Spleen (tissue), 11 donors: ENCODE data around the gene SH3D19. TPM values are rescaled to one million over a fixed set of nuclear protein-coding genes. Genes with fewer than 3 reads are reported as not detected.

ENCODE experiments used
- DNase-seq: peaks from one replicate; pipeline ENCODE4 v3.0.0-alpha.2; 2020
- H3K27ac ChIP-seq, 8 donors: fragments of 200-600 bp; sonication (generic) in 7 of 8; 1 replicate in 4 of 8; 2 replicates in 4 of 8; pipeline versions ENCODE4 v1.5.0 to v1.8.0; 2016 to 2021; ENCODE audit warnings: inconsistent platforms in 4 of 8, mild to moderate bottlenecking in 4 of 8, moderate library complexity in 1 of 8
- H3K27me3 ChIP-seq, 7 donors: fragments of 200-600 bp; sonication (generic) in 6 of 7; replicated peaks in 1 of 7; 1 replicate in 4 of 7; 2 replicates in 3 of 7; pipeline versions ENCODE4 v1.5.0 to v1.8.0; 2016 to 2021; ENCODE audit warnings: inconsistent platforms in 3 of 7, mild to moderate bottlenecking in 1 of 7
- H3K36me3 ChIP-seq, 6 donors: fragments of 200-600 bp; sonication (generic) in 5 of 6; 1 replicate in 4 of 6; 2 replicates in 2 of 6; pipeline versions ENCODE4 v1.5.0 to v1.8.0; 2016 to 2021; ENCODE audit warnings: inconsistent platforms in 2 of 6
- H3K4me1 ChIP-seq, 6 donors: fragments of 200-600 bp; sonication (generic) in 5 of 6; 1 replicate in 3 of 6; 2 replicates in 3 of 6; pipeline versions ENCODE4 v1.5.0 to v1.8.0; 2016 to 2021; ENCODE audit warnings: inconsistent platforms in 3 of 6
- H3K4me3 ChIP-seq, 8 donors: fragments of 200-600 bp; sonication (generic) in 7 of 8; 1 replicate in 4 of 8; 2 replicates in 4 of 8; pipeline versions ENCODE4 v1.5.0 to v1.8.0; 2016 to 2021; ENCODE audit warnings: inconsistent platforms in 4 of 8, mild to moderate bottlenecking in 4 of 8, moderate library complexity in 2 of 8
- H3K9me3 ChIP-seq, 8 donors: fragments of 200-600 bp; sonication (generic) in 7 of 8; 1 replicate in 4 of 8; 2 replicates in 4 of 8; pipeline versions ENCODE4 v1.5.0 to v1.8.0; 2016 to 2021; ENCODE audit warnings: inconsistent platforms in 4 of 8
- CTCF ChIP-seq, 11 experiments: fragments of 200-600 bp in 7 of 11; fragments of 450-650 bp in 4 of 11; sonication (generic) in 4 of 11; IDR thresholded peaks in 8 of 11; conservative IDR thresholded peaks in 3 of 11; 1 replicate in 7 of 11; 2 replicates in 4 of 11; pipeline versions ENCODE4 v1.4.0 to v1.8.0; 2016 to 2021; ENCODE audit warnings: antibody characterized with exemption in 11 of 11, inconsistent platforms in 4 of 11, mild to moderate bottlenecking in 1 of 11
- POLR2A ChIP-seq, 3 donors: fragments of 450-650 bp; IDR thresholded peaks; one replicate each; pipeline ENCODE4 v1.5.1; 2017; ENCODE audit warnings: antibody characterized with exemption in 3 of 3, mild to moderate bottlenecking in 1 of 3
- POLR2AphosphoS5 ChIP-seq, 3 donors: sonication (generic); formaldehyde crosslinking; IDR thresholded peaks; one replicate each; pipeline ENCODE4 v1.5.1; 2017; ENCODE audit warnings: antibody characterized with exemption in 3 of 3
- WGBS, 5 donors: extraction: QIAGEN DNeasy Blood & Tissue Kit in 3 of 5; methylation state at CpG; one replicate each; pipeline versions ENCODE4 v1.1.5 to v1.1.7; 2013 to 2018; 5-methylcytosine and 5-hydroxymethylcytosine counted together
- intact Hi-C: fragments of 100-400 bp; cut with DNase I; formaldehyde crosslinking; loops from one replicate; pipeline ENCODE4 v1.15.0; 2023; ENCODE audit warnings: low total_unique reads
- polyA plus RNA-seq, 3 donors: library from polyadenylated mRNA; stranded (reverse); fragments of 200-250 nt; gene quantifications; one replicate each; pipeline ENCODE4 v1.2.1, GENCODE V29; 2013
- total RNA-seq, 7 donors: library from RNA; depleted of rRNA in 3 of 7; stranded (reverse); fragments of >200 nt in 3 of 7; fragmentation: NEBNext Ultra II Directional in 4 of 7; extraction: Animal tissue kit (Norgen Biotek cat#: 25700) in 4 of 7; gene quantifications; one replicate each; pipeline versions ENCODE4 v1.1.0 to v1.2.1, GENCODE V29; 2016 to 2021
- donor health status: healthy with polysubstance abuse.
- donor health status: DM: no; HTN: no; CAD: no; lungs with moderate emphysema.
- donor health status: DM: no; HTN: no; CAD: no.
- donor health status: Bipolar disorder and iron deficiency.
- donor health status: healthy.
- donor health status: DM: no; HTN: no; CAD: no.
- donor health status: DM: yes; HTN: yes; CAD: no.

The SH3D19 gene
- total and polyA plus RNA-seq, 10 donors, result 3.0 to 33.3 (median 14.7) TPM

GRCh38 chr4:151355155-151355554 lies 29.8 kb upstream of the SH3D19 start:
- H3K36me3 ChIP-seq, result no peaks in the 10 kb centered on the region
- H3K4me1 ChIP-seq, result no peaks in the 10 kb centered on the region
- no peaks in the 10 kb centered on the region for H3K9me3 ChIP-seq
- WGBS, 5 donors, result 74 to 86% (median 77%) methylated on average over 4 of the region's 4 CpGs
- TF ChIP-seq POLR2AphosphoS5 (IDR thresholded peaks at IDR 0.05), result no peak
- TF ChIP-seq POLR2A (IDR thresholded peaks at IDR 0.05), result no peak
- no peak for TF ChIP-seq CTCF (IDR thresholded peaks at IDR 0.05 in 8 of 11, conservative IDR thresholded peaks at IDR 0.05 in 3 of 11)
- peaks cover 0 to 12% (median 0%) of the 10 kb centered on the region in 7 donors for H3K27me3 ChIP-seq
- no peak overlapping the region for H3K27ac ChIP-seq
- H3K4me3 ChIP-seq, result no peak overlapping the region
- intact Hi-C loops, result no loop called here
- DNase-seq, result no peak

- no peak for DNase-seq
- 56 to 78% (median 62%) methylated on average over 9 of the region's 9 CpGs for WGBS, 5 donors
- no peak overlapping the region for H3K4me3 ChIP-seq
- no peak overlapping the region for H3K27ac ChIP-seq
- TF ChIP-seq CTCF (IDR thresholded peaks at IDR 0.05 in 8 of 11, conservative IDR thresholded peaks at IDR 0.05 in 3 of 11) (no peak), POLR2AphosphoS5 (IDR thresholded peaks at IDR 0.05) (no peak), POLR2A (IDR thresholded peaks at IDR 0.05) (no peak)
- no peaks in the 10 kb centered on the region for H3K4me1 ChIP-seq
- H3K27me3 ChIP-seq, result peaks cover 0 to 3% (median 0%) of the 10 kb centered on the region in 7 donors
- H3K9me3 ChIP-seq, result no peaks in the 10 kb centered on the region
- intact Hi-C loops, result no loop called here
- H3K36me3 ChIP-seq, result no peaks in the 10 kb centered on the region
Observed at GRCh38 chr4:151347490-151348235, 22.3 kb upstream of the SH3D19 start.

GRCh38 chr4:151344948-151345347 lies 19.5 kb upstream of the SH3D19 start:
- intact Hi-C loops, result no loop called here
- H3K27ac ChIP-seq, result no peak overlapping the region
- TF ChIP-seq POLR2A (IDR thresholded peaks at IDR 0.05), result no peak
- TF ChIP-seq CTCF (IDR thresholded peaks at IDR 0.05 in 8 of 11, conservative IDR thresholded peaks at IDR 0.05 in 3 of 11), result no peak
- TF ChIP-seq POLR2AphosphoS5 (IDR thresholded peaks at IDR 0.05), result no peak
- WGBS, 5 donors, result 92 to 98% (median 96%) methylated on average over 2 of the region's 2 CpGs
- H3K9me3 ChIP-seq, result no peaks in the 10 kb centered on the region
- H3K4me1 ChIP-seq, result no peaks in the 10 kb centered on the region
- no peaks in the 10 kb centered on the region for H3K36me3 ChIP-seq
- no peak for DNase-seq
- peaks cover 0 to 3% (median 0%) of the 10 kb centered on the region in 7 donors for H3K27me3 ChIP-seq
- H3K4me3 ChIP-seq, result no peak overlapping the region

GRCh38 chr4:151340751-151341385 lies 15.5 kb upstream of the SH3D19 start:
- TF ChIP-seq CTCF (IDR thresholded peaks at IDR 0.05 in 8 of 11, conservative IDR thresholded peaks at IDR 0.05 in 3 of 11), result no peak
- TF ChIP-seq POLR2A (IDR thresholded peaks at IDR 0.05), result no peak
- TF ChIP-seq POLR2AphosphoS5 (IDR thresholded peaks at IDR 0.05), result no peak
- WGBS, 5 donors, result 89 to 96% (median 93%) methylated on average over 5 of the region's 5 CpGs

More at GRCh38 chr4:151340751-151341385, 15.5 kb upstream of the SH3D19 start:
- Histone ChIP-seq H3K27ac (no peak overlapping the region), H3K9me3 (no peaks in the 10 kb centered on the region), H3K4me3 (no peak overlapping the region), H3K36me3 (no peaks in the 10 kb centered on the region), H3K4me1 (no peaks in the 10 kb centered on the region), H3K27me3 (peaks cover 0 to under 1% (median 0%) of the 10 kb centered on the region in 7 donors)
- intact Hi-C loops, result no loop called here
- DNase-seq, result no peak
